Urothelium cell line (cell line): ENCODE measurements around the gene ITGB1.

Experiments
- DNase-seq: peaks from one replicate; pipeline ENCODE4 v3.0.0; 2011; ENCODE audit warnings: low spot score, mixed read lengths
- FAIRE-seq: peaks from 2 replicates; lab custom pipeline; 2011; peaks lifted over from hg19 to GRCh38; lab: Jason Lieb, UNC

ITGB1 gene

DNA sequence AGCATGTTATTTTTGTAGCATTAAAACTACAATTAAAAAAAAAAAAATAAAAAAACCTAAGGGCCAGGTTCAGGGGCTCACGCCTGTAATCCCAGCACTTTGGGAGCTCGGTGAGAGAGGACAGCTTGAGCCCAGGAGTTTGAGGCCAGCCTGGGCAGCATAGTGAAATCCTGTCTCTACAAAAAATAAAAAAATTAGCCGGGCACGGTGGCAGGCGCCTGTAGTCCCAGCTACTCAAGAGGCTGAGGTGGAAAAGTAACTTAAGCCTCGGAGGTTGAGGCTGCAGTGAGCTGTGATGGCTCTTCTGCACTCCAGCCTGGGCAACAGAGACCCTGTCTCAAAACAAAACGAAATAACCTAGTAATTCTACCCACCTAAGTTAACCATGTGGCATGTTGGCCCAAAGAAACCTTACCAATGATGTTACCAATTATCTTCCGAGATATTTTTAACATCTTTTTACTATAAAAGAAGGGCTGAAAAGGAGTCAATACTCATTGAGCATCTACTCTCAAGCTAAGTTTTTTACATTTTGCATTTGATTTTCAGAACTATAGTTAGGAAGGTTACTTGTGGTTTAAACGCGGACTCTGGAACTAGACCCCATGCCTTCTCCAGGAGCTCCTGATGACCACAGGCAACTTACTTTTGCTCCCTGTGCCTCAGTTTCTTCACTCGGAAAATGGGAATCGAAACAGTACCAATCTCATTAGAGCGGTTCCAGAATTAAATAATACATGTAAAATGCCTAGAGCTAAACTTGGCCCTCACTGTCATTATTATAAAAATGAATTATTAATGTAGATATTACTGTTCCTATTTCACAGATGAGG, 1.4 kb downstream of the ITGB1 start:
- FAIRE-seq, result no peak
- no peak for DNase-seq

DNA sequence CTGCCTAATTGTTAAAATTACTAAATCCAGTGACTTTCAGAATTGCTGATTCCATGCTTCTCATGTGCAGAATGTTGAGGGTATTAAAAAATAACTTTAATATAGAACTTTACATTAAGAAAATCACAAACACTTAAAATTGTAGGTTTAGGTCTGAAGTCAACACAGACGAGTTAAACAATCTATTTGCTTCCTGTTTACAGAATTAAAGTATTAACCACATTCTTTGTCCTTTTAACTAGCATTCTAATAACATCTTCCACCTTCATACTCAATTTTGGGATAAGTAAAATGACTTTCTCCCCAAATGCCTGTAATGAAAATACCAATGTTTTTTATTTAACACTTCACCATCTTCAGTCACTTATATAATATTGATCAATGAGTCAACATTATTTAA, 2.2 kb downstream of the ITGB1 start:
- FAIRE-seq (no peak), DNase-seq (no peak)

DNA sequence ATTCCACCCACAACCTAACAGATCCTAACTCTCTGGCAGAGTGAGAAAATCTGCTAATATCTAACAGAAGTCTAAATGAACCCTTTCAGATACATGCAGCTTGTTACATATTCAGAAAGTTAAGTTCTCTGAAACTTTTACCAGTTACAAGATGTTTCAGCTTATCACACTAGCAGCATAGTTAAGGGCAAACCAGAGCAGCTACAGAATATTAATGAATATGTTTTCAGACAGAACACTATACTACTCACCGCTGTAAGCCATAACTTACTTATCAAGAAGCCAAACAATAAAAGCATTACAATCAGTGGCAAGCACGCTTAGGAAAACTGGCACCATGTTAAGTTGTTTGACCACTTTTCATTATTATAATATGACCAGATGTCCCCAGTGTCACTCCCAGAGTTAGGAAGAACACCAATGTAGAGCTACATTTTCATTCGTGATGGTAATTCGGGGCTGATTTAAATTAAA, 2.7 kb downstream of the ITGB1 start:
- no peak for FAIRE-seq
- DNase-seq, result no peak

DNA sequence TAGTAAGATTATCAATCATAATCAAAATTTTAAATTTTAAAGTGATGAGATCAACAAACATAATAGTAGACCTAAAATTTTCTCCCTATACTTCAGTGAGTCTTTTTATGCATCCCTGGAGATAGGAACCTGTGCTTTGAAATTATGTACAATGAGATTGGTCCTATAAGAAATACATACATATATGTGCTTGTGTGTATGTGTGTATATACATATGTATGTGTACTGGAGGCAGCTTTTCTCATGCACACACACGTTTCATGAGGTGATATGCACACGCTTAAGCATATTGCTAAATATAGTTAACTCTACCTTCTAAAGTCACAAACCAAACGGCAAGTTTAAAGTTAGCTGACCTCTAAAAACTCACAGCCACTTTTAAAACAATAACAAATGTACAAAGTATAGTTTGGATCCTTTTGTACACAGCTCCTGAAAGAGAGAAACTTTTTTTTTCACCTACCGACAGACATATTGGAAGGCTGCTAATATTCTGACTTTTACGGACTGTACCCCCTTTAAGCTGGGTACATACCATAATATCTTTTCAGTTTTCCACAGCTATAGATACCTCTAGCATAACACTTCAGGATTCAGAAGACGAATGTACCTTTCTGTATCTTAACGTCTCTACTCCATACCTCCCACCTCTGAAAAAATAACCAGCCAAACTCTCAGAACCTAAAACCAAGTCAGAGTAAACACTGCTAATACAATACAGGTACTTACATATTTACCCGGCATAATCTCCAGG, 3.3 kb downstream of the ITGB1 start:
- FAIRE-seq (no peak), DNase-seq (no peak)

DNA sequence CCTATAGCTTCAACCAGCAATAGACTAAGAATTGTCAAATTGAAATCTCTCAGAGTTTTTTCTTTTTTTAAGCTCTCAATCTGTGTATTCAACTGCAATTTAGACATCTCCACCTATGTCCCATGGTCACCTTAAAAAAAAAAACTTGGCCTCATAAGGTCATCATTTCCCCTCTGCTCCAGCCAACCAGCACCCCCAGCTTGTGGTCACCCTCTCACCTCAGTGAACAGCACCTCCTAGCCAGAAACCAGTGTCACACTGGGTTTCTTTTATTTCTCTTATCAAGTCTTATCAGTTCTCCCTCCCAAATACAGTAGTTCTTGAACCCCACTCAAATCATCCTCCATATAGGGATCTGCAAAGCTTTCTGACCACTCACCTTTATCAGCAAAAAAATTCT, 4.0 kb downstream of the ITGB1 start:
- FAIRE-seq (no peak), DNase-seq (no peak)

DNA sequence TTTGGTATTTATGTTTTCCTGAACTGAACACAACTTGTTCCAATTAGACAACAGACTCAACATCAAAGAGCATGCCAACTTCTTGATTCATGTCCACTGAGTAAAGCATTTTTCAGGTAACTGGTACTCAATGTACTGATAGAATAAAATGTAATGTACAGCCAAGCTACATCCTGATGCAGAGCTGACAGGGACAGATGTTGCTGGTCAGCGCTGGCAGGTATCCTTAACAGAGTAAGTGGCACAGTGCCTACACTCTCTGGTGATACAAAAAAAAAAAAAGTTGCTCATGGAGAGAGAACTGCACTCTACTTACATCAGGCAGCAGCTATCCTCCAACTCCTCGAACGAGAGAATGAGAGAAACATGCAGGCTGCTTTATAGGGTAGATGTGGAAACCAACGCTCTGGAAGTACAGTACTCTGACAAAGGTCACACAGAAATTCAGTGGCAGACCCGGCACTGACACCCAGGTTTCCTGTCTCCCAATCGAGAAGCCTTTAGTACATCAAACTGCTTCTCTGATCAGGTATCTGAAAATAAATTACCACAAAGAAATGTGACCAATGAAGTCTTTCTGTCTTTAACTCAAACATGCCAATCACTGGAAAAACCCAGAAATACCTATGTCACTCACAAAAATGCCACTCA, 4.6 kb downstream of the ITGB1 start:
- DNase-seq (no peak), FAIRE-seq (no peak)

DNA sequence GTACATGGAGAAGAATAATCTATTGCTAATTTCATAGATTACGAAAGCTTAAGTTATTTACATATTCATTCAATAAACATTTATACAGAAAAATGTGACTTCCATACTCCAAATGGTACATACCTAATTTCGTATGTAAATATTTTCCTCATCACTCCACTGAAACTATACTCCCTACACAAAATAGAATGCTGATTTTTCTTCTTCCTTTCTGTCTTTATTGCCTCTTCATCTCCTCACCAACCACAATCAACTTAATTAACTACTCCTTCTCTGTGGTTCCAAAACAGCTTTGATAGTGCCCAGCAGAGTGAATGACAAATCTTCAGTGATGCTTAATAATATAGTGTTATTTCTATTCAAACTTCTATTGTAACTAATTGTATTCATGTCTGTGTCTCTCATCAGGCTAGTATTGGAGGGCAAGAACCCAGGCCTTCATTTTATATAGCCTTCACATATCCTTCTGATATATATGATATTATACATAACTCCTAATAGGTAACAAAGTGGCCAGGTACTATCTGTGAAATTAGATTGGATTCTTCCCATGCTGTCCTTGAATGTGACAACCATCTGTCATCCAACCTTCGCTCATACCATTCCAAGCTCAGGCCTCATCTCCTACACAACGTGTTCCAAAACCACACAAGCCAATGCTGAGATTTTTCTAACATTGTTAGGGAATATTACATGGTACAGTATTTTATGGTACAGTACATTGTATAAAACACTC, 5.3 kb downstream of the ITGB1 start:
- no peak for DNase-seq
- no peak for FAIRE-seq

DNA sequence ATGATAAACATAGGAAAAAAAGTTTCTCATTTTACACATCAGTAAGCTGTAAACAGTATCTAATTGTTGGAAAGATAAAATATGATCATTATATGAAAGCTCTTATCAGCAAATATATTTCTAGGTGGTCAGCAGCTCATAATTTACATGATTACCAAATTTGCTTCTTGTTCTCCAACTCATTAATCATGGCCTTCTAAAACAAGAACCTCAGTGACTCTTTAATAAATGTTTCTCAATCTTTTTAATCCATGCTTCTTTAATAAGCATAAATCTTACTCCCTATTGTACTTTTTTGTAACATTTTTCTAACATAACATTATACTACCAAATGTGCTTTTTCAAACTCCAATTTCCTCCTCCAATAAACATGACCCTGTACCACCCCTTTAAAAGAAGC, 5.9 kb downstream of the ITGB1 start:
- DNase-seq (no peak), FAIRE-seq (no peak)

DNA sequence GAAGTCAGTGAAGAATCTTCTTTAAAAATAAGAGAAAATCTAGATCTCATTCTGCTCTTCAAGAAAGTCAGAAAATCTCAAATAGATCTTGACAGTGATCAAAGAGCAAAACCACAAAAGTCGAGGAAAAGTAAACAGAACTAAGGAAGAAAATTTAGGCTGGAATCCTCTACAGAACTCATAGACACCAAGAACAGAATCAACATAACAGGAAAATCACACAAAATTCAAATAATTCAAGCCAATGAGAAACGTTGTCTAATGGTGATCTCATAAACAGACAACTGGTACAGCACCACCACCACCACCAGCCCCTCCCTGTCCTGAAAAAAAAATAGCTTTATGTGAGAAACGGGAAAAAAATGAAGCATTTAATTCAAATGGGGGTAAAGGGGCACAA, 6.9 kb downstream of the ITGB1 start:
- no peak for DNase-seq
- FAIRE-seq, result no peak

DNA sequence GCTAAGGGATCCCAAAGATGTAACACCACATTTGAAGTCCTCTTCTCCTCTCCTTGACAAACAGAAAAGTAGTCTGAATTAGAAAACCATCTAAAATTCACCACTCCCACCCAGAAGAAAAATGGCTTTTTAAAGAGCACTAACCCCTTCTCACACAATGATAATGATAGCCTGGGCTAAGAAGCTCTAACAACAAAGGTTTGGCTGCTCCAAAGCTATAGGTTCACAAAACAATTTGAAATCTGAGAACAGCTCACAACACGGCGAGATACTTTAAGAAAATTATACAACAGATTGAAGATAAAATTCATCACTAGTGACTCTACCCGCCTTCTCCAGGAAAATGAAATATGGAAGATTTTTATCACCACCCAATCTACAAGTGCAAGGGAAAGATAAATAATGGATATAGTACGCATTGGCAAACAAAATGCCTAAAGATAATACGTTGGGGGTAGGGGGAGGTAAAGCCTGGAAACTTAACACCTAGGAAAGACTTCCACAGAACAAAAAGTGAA, 7.4 kb downstream of the ITGB1 start:
- no peak for FAIRE-seq

DNA sequence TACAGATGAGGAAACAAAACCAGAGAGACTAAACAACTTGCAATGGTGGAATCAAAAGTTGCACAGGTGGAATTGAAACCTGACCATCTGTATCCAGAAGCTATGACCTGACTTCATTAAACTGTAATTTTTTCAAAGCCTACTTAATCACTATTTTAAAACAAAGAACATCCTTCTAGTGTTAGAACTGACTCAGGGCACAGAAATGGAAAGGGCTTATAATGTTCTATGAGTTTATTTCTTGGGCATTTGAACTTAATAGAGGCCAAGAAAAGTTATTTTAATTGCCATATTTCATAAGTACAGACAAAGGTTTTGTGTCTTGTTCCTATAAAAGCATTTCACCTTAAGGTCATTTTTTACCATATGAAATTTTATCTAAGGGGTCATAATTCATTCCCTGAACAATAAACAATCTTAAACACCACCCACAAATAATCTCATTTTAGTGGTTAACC, 8.8 kb downstream of the ITGB1 start:
- FAIRE-seq (no peak), DNase-seq (no peak)

More for the DNA sequence above, 7.4 kb downstream of the ITGB1 start:
- no peak for DNase-seq

DNA sequence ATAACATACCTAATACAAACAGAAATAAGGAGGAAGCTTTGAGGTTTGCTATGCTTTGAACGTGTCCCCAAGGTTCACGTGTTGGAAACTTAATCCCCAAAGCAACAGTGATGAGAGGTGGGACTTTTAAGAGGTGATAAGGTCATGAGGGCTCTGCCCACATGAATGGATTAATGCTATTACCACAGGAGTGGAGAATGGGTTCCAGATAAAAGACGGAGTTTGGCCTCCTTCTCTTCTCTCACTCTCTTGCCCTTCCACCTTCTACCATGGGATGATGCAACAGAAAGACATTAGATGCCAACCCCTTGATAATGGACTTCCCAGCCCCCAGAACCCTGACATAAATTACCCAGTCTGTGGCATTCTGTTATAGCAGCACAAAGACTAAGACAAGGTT, 9.6 kb downstream of the ITGB1 start:
- DNase-seq, result no peak
- no peak for FAIRE-seq

DNA sequence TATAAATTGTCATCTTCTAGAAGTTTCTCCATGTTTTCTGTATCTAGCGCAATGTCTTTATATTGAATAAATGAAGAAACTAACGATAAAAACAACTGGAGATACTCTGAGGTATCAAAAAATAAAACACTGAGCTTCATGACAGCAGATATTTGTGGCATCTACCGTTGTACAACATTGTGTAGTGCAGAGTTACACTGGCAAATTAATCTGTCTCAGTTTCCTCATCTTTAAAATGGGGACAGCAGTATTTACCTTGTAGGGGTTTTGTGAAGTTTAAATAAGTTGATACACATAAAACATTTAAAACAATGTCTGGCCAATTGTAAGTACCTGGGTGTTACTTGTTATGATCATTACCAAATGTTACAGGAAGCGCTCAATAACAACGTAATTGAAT, 10.4 kb downstream of the ITGB1 start:
- DNase-seq, result no peak
- FAIRE-seq, result no peak

DNA sequence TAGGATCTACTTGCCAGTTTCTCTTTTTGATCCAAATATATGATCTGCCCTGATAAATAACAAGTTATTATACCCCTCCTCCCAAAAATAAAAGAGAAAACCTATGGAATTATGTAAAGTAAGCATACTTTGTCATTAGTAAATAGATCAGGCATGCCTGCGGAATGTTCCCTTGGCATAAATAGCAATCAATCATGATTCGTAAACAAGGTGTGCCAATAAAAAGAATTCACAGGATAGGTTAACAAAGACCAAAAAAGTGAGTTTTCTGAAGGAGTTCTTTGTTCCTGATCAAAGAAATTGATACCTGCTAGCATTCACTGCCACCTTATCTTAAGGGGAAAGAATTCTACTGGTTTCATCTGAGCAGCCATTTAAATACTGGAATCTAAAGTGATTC, 11.9 kb downstream of the ITGB1 start:
- FAIRE-seq, result no peak

DNA sequence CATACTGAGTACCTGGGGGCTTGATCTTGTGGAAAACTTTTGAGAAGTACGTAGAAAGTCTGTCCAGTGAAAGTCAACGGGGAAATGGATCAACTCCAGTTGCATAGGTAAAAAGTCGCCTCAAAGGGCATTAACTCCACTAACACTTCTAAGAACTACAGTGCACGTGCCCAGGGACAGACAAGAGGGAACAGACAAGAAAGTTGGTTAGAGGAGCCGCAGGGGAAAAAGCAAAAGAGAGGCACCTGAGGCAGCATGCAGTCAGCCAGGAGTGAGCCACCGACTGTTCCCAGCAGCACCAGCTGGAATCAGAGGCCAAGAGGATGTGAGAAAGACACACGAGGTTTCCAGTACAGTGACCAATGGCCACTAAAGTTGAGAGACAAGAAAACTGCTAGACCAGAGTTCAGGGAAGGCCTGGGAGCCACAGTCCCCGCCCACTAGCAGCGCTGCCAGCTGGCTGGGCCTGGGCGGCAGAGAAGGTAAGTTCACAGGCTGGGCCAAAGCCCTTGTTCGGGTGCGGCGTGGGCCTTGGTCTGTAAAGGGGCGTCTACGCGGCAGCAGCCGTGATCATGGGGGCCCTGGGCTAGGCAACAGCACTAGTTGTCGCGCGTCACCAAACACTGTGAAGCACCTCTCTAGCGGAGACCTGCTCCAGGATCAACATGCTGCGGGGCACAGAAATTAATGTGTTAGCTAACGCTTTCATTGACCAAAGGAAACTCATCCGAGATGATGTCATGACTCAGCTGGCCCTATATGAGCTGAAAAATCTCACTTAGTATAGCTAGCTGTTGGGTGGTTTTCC, 14.0 kb downstream of the ITGB1 start:
- FAIRE-seq (no peak), DNase-seq (no peak)

More for the DNA sequence above, 11.9 kb downstream of the ITGB1 start:
- no peak for DNase-seq

DNA sequence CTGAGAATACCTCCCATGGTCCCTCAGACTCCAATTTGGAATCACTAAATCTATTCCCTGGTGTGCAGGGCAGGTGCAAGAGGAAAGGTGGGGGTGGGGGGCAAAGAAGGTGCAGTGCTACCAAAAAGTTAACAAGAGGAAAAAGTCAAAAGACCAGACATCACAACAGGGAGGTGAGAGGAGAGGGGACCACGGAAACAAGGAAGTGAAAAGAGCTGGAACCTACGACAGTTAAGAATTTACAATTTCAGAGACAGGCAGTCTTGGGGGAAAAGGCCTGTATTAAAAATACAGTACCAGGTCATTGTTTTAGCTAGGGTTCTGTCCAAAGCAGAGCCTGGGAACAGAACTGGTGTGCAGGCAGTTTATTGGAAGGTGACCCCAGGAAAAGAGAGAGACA, 14.6 kb downstream of the ITGB1 start:
- no peak for FAIRE-seq
- no peak for DNase-seq

DNA sequence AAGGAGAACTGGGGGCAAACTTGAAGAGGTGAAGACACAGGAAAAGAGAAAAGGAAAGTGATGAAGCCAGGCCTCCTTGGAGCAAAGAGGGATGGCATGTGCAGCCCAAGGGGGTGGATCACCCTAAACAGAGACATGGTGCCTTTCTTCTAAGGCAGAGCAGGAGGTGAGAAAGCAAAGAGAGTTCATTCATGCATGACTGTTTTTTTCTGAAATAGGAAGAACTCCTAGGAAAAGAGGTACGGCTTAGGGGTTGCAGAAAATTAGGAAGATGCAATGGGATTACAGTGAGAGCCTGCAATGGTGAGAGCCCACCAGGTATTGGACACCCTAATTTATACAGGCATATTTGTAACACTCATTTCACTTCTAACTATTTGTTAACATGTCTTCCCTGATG, 15.9 kb downstream of the ITGB1 start:
- FAIRE-seq (no peak), DNase-seq (no peak)

DNA sequence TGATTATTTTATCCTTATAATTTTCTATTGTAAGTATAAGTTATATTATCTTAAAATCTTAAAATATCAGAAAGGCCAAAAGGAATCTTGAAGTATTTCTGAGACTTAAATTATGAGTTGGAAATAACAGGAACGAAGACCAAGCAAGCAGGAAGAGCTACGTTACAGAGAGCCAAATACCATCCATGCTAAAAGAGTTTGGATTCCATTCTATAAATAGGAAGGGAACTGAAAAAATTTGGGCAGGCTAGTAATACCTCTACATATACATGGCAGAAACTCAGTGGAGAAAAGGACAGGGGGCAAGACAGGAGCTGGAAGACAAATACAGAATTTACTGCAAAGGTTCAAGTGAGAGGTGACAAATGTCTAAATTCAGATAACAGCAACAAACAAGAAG, 16.7 kb downstream of the ITGB1 start:
- FAIRE-seq (no peak), DNase-seq (no peak)

DNA sequence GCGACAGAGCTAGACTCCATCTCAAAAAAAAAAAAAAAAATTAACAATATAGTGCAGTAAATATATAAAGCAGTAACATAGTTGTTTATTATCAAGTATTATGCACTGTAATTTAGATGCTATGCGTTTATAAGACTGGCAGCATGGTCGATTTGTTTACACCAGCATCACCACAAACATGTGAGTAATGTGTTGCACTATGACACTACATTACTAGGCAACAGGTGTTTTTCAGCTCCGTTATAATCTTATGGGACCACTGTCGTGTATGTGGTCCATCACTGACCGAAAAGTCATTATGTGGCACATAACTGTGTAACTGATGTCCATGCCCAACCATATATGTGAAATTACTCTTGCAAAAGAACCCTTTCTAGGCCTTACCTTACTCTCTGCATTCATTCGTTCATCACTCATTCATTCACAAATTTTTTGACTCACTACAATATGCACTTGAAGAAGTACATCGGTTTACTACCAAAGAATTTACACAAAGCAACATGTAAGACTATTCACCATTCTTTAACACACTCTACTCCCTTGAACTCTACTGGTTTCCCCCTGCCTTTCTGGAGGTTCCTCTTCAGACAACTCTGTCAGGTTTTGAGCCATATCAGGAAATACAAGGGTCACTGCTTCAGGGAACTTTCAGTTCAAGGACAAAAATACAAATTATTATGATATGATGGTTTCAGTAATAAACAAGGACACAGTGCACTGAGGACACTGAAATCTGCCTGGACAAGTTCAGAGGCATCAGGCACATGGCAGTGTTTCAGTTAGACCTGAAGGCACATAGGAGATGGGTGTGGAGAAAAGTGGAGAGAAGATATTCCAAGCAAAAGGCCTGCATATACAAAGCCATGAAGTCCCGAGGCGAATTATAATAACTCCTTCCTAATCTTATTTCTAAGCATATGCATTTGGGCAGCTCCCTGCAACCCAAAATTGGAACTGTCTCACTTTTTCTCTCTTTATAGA, 17.4 kb downstream of the ITGB1 start:
- FAIRE-seq, result no peak
- DNase-seq, result no peak
